ENCODE data around the gene MGAT3. TPM values are rescaled to one million over a fixed set of nuclear protein-coding genes. Genes with fewer than 3 reads are reported as not detected.

MGAT3 gene
- total and polyA plus RNA-seq, 2 donors (not counting 3 experiments of a cell fraction or from before 2014, with no cell fraction given), result not detected

DNA sequence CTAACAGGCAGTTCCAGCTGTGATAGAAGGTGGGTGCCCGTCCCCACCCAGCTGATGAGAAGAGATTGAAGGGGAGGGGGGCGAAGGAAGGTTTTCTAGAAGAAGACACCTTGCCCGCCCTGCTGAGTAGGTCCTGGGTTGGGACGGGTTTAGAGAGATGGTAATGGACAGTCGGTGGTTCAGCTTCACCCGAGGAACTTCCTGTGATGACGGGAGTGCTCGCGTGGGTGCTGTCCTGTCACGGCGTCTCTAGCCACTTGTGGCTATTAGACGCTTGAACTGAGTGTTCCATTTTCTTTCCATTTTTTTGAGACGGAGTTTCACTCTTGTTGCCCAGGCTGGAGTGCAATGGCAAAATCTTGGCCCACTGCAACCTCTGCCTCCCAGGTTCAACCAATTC is 27.6 kb upstream of the MGAT3 start:
- BruUV-seq (replicated peaks), result no TSS peak
- CTCF ChIA-PET, result no interaction called here
- dilution Hi-C loops (cut with MboI; ENCODE audit: extremely low pct_ligation_motif_present, low sequenced_read_pairs), result no loop called here

More for the DNA sequence above, 27.6 kb upstream of the MGAT3 start:
- peaks cover 13 to 23% of the 10 kb centered on the region in 2 experiments for H3K36me3 ChIP-seq (ENCODE audit: control insufficient read depth in 2 of 2, extremely low read depth in 1 of 2, insufficient read depth in 2 of 2, low read length in 2 of 2)
- H3K9me1 ChIP-seq (replicated peaks; ENCODE audit: control insufficient read depth, extremely low read depth, insufficient read depth, low read length), result no peaks in the 10 kb centered on the region
- DNase-seq (ENCODE audit: low read depth, low spot score) (no peak), FAIRE-seq (no peak)
- POLR2A ChIA-PET, result no interaction called here
- no peak overlapping the region for H3K9ac ChIP-seq (replicated peaks; ENCODE audit: extremely low read depth, insufficient read depth, low read length)
- intact Hi-C loops (cut with micrococcal nuclease), result no loop called here
- H3K27ac ChIP-seq (ENCODE audit: insufficient read depth, low read depth, low read length), result no peak overlapping the region
- no peaks in the 10 kb centered on the region for H3K27me3 ChIP-seq (ENCODE audit: control insufficient read depth in 2 of 2, insufficient read depth in 2 of 2, low read length in 2 of 2)
- H3K4me1 ChIP-seq (ENCODE audit: control insufficient read depth, extremely low read depth, insufficient read depth, low read length), result peaks cover 14% of the 10 kb centered on the region
- no peaks in the 10 kb centered on the region for H4K20me1 ChIP-seq (replicated peaks; ENCODE audit: control insufficient read depth, extremely low read depth, insufficient read depth, low read length)
- TF ChIP-seq MYC (IDR thresholded peaks at IDR 0.05; ENCODE audit: low read depth, low read length) (no peak), EZH2 (IDR thresholded peaks at IDR 0.05; ENCODE audit: borderline replicate concordance, low read depth, low read length, severe bottlenecking) (no peak), POLR2AphosphoS5 (IDR thresholded peaks at IDR 0.05; ENCODE audit: insufficient read depth, low read depth, low read length) (no peak), JUN (IDR thresholded peaks at IDR 0.05; ENCODE audit: borderline replicate concordance, insufficient read depth, insufficient read length, low read depth) (no peak), POLR2A (IDR thresholded peaks at IDR 0.05; ENCODE audit: low read depth, low read length) (no peak)
- TF ChIP-seq, protein P1, sequence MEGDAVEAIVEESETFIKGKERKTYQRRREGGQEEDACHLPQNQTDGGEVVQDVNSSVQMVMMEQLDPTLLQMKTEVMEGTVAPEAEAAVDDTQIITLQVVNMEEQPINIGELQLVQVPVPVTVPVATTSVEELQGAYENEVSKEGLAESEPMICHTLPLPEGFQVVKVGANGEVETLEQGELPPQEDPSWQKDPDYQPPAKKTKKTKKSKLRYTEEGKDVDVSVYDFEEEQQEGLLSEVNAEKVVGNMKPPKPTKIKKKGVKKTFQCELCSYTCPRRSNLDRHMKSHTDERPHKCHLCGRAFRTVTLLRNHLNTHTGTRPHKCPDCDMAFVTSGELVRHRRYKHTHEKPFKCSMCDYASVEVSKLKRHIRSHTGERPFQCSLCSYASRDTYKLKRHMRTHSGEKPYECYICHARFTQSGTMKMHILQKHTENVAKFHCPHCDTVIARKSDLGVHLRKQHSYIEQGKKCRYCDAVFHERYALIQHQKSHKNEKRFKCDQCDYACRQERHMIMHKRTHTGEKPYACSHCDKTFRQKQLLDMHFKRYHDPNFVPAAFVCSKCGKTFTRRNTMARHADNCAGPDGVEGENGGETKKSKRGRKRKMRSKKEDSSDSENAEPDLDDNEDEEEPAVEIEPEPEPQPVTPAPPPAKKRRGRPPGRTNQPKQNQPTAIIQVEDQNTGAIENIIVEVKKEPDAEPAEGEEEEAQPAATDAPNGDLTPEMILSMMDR (IDR thresholded peaks at IDR 0.05; ENCODE audit: extremely low read depth in 1 of 2, insufficient read depth in 1 of 2, low read depth in 1 of 2, low read length in 2 of 2), result no peak
- TF ChIP-seq, protein P2, sequence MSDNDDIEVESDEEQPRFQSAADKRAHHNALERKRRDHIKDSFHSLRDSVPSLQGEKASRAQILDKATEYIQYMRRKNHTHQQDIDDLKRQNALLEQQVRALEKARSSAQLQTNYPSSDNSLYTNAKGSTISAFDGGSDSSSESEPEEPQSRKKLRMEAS (IDR thresholded peaks at IDR 0.05; ENCODE audit: insufficient read depth, insufficient read length), result no peak
- no peak overlapping the region for H2AFZ ChIP-seq (ENCODE audit: low read depth, low read length)
- no peaks in the 10 kb centered on the region for H3K79me2 ChIP-seq (ENCODE audit: control insufficient read depth, insufficient read depth, low read length)
- no peak overlapping the region for H3K4me2 ChIP-seq (ENCODE audit: insufficient read depth, low read length)
- no peaks in the 10 kb centered on the region for H3K9me3 ChIP-seq (replicated peaks; ENCODE audit: control insufficient read depth, insufficient read depth, low read length)
- no peak overlapping the region for H3K4me3 ChIP-seq (replicated peaks in 1 of 3; ENCODE audit: insufficient read depth in 1 of 3, low read depth in 1 of 3, low read length in 3 of 3)

Data from endothelial cell of umbilical vein (primary cell).